Esophagus squamous epithelium (tissue), 5 donors: ENCODE results near the gene TMEM170A. TPM values are rescaled to one million over a fixed set of nuclear protein-coding genes. Genes with fewer than 3 reads are reported as not detected.

Experiments
- DNase-seq: peaks from one replicate; lab custom pipeline; 2025; lab: John Stamatoyannopoulos, UW
- H3K27ac ChIP-seq, 4 donors: fragments of 200-600 bp; sonication (generic); one replicate each; pipeline ENCODE4 v1.5.1; 2016 to 2019; ENCODE audit warnings: mild to moderate bottlenecking in 1 of 4
- H3K27me3 ChIP-seq, 4 donors: fragments of 200-600 bp; sonication (generic); 1 replicate in 3 of 4; 2 replicates in 1 of 4; pipeline versions ENCODE4 v1.5.1 to v1.6.0; 2017 to 2021; ENCODE audit warnings: antibody characterized with exemption in 1 of 4
- H3K36me3 ChIP-seq, 3 donors: fragments of 200-600 bp; sonication (generic); one replicate each; pipeline ENCODE4 v1.5.1; 2016 to 2019
- H3K4me1 ChIP-seq, 3 donors: fragments of 200-600 bp; sonication (generic); one replicate each; pipeline ENCODE4 v1.5.1; 2017 to 2019
- H3K4me3 ChIP-seq, 4 donors: fragments of 200-600 bp; sonication (generic); 1 replicate in 3 of 4; 2 replicates in 1 of 4; pipeline ENCODE4 v1.5.1; 2016 to 2019; ENCODE audit warnings: mild to moderate bottlenecking in 2 of 4, moderate library complexity in 1 of 4
- H3K9me3 ChIP-seq, 3 donors: fragments of 200-600 bp; sonication (generic); one replicate each; pipeline ENCODE4 v1.5.1; 2016 to 2019
- POLR2A ChIP-seq, 4 donors: fragments of 450-650 bp; IDR thresholded peaks; one replicate each; pipeline ENCODE4 v1.6.1; 2017; ENCODE audit warnings: antibody characterized with exemption in 4 of 4, mild to moderate bottlenecking in 4 of 4, moderate library complexity in 3 of 4
- WGBS, 2 donors: methylation state at CpG; one replicate each; pipeline ENCODE4 v1.1.5; 2018; 5-methylcytosine and 5-hydroxymethylcytosine counted together
- intact Hi-C: fragments of 100-400 bp; cut with DNase I; formaldehyde crosslinking; loops from one replicate; pipeline ENCODE4 v1.15.0; 2022
- total RNA-seq, 4 donors: library from RNA; depleted of rRNA; stranded (reverse); fragments of >200 nt; gene quantifications; one replicate each; pipeline ENCODE4 v1.1.0, GENCODE V29; 2016
- TF ChIP-seq, protein P1 (sequence below), 6 experiments: fragments of 450-650 bp in 4 of 6; fragments of 200-600 bp in 2 of 6; sonication (generic) in 2 of 6; IDR thresholded peaks; one replicate each; pipeline ENCODE4 v1.5.1; 2016 to 2019; ENCODE audit warnings: antibody characterized with exemption in 6 of 6, mild to moderate bottlenecking in 4 of 6, moderate library complexity in 4 of 6
- donor health status: DM: yes; HTN: yes; CAD: no.

TMEM170A gene
- total RNA-seq, 4 donors from 2014 or later = 11.6 to 19.8 (median 14.6) TPM

DNA sequence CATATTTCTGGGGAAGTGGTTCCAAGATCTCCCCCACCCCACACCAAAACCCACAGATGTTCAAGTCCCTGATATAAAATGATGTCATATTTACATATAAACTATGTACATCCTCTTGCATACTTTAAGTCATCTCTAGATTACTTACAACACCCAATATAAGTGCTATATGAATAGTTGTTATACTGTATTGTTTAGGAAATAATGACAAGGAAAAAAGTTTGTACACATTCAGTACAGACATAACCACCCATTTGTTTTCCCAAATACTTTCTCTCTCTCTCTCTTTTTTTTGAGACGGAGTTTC, 42.7 kb downstream of the TMEM170A start:
- WGBS, 2 donors = 80 to 82% methylated on average over 1 of the region's 1 CpG
- Histone ChIP-seq H3K27me3 (no peaks in the 10 kb centered on the region), H3K9me3 (no peaks in the 10 kb centered on the region), H3K4me3 (no peak overlapping the region), H3K27ac (peak overlapping the region in 1 of 4 donors; percentile 39), H3K36me3 (no peaks in the 10 kb centered on the region), H3K4me1 (peaks cover 0 to 35% (median 12%) of the 10 kb centered on the region in 3 donors)
- TF ChIP-seq POLR2A (IDR thresholded peaks at IDR 0.05) = no peak
- TF ChIP-seq, protein P1, sequence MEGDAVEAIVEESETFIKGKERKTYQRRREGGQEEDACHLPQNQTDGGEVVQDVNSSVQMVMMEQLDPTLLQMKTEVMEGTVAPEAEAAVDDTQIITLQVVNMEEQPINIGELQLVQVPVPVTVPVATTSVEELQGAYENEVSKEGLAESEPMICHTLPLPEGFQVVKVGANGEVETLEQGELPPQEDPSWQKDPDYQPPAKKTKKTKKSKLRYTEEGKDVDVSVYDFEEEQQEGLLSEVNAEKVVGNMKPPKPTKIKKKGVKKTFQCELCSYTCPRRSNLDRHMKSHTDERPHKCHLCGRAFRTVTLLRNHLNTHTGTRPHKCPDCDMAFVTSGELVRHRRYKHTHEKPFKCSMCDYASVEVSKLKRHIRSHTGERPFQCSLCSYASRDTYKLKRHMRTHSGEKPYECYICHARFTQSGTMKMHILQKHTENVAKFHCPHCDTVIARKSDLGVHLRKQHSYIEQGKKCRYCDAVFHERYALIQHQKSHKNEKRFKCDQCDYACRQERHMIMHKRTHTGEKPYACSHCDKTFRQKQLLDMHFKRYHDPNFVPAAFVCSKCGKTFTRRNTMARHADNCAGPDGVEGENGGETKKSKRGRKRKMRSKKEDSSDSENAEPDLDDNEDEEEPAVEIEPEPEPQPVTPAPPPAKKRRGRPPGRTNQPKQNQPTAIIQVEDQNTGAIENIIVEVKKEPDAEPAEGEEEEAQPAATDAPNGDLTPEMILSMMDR (IDR thresholded peaks at IDR 0.05) = no peak
- intact Hi-C loops = no loop called here
- DNase-seq = no peak

DNA sequence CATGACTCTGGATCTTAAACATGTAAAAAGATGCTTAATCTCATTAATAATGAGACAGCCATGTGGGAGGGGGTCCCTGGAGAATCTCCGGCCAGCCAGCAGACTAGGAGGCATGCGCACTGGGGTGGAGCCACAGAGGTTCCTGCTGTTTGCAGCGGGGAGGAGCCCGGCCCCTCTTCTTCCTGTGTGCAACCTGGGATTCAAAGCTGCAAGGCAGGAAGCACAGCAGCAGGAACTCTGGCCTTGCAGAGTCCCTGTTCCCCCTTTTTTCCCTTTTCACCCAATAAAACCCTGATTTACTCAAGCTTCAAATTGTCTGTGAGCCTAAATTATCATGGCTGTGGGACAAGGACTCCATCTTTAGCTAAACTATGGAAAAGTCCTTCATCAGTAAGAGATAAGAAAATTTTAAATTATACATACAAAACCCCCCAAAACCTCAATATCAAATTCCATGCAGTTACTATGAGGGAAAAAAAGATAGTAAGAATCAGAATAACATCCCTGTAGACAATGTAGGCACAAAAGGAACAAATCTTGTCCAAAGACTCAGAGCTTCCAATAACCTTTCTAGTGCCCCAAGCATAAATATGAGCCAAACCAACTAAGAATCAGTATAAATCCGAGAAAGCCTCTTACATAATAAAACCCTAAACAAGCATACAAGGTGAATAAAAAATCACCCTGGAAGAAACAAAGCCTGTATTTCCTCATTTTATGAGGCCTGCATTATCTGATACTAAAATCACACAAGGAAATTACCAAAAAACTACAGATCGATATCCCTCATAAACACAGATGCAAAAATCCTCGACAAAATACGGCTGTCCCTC, 43.3 kb downstream of the TMEM170A start:
- H3K4me1 ChIP-seq = peaks cover 0 to 29% (median 8%) of the 10 kb centered on the region in 3 donors
- no peaks in the 10 kb centered on the region for H3K36me3 ChIP-seq
- peak overlapping the region in 1 of 4 donors; percentile 25 for H3K4me3 ChIP-seq
- no peaks in the 10 kb centered on the region for H3K27me3 ChIP-seq
- no peak for TF ChIP-seq POLR2A (IDR thresholded peaks at IDR 0.05)
- TF ChIP-seq, protein P1 (IDR thresholded peaks at IDR 0.05) = no peak
- peak overlapping the region in 2 of 4 donors; percentile 27 to 39 for H3K27ac ChIP-seq
- 30 to 36% methylated on average over 8 of the region's 8 CpGs for WGBS, 2 donors
- H3K9me3 ChIP-seq = no peaks in the 10 kb centered on the region
- no peak for DNase-seq
- intact Hi-C loops = no loop called here

DNA sequence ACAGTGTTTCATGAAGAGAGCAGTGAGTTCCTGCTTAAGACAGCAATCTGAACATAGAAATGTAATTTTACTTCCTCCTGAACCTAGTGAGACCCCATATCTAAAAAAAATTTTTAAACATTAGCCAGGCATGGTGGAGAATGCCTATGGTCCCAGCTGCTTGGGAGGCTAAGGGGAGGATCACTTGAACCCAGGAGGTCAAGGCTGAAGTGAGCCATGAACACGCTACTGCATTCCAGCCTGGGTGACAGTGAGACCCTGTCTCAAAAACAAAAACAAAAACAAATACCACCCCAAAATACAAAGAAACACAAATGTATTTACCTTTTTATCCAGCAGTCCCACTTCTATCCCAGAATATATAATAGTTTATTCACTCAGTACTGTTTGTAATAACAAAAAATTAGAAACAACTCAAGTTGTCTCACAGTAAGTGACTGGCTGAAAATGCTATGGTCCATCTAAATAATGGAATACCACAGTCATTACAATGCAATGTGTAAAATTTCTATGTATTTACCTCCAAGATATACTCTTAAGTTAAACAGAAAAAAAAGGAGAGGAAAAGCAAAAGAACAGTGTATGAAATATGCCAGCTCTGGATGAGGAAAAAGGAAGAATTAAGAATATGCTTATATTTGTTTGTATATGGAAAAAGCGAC, 47.5 kb downstream of the TMEM170A start:
- TF ChIP-seq, protein P1 (IDR thresholded peaks at IDR 0.05) = no peak
- no peaks in the 10 kb centered on the region for H3K9me3 ChIP-seq
- WGBS, 2 donors = 43 to 65% methylated on average over 2 of the region's 2 CpGs
- H3K4me1 ChIP-seq = peaks cover 0 to 37% (median 8%) of the 10 kb centered on the region in 3 donors
- H3K4me3 ChIP-seq = no peak overlapping the region
- H3K36me3 ChIP-seq = peaks cover 4 to 25% (median 5%) of the 10 kb centered on the region in 3 donors
- H3K27me3 ChIP-seq = no peaks in the 10 kb centered on the region
- intact Hi-C loops = no loop called here
- no peak for DNase-seq
- H3K27ac ChIP-seq = no peak overlapping the region

DNA sequence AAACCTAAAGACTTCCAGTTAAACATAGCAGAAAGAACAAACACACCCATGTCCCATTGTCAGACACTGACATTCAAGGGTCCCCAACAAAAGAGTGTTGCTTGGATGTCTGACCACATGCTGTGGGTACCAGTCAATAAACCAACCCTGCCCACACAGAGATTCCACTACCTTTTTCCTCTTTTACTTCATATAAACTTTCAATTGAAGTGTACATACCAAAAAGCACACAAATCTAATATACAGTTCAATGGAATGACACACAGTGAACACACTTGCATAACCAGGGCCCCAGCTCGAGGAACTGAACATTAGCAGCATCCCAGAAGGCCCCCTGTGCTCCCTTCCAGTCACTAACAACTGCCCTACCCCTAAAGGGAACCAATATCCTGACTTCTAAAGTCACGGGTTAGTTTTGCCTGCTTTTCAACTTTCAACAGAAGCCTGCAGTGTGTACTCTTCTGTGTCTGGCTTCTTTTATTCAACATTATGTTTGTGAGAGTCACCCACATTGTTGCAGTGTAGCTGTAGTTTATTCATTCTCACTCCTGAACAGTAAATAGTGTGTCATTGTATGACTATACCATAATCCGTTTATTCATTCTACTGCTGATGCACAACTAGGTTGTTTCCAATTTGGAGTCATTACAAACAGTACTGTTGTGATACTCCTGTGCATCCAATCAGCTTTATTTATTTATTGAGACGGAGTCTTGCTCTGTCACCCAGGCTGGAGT, 49.2 kb downstream of the TMEM170A start:
- intact Hi-C loops = no loop called here
- no peak for TF ChIP-seq POLR2A (IDR thresholded peaks at IDR 0.05)
- TF ChIP-seq, protein P1 (IDR thresholded peaks at IDR 0.05) = no peak
- H3K9me3 ChIP-seq = no peaks in the 10 kb centered on the region
- WGBS, 2 donors = 62 to 78% methylated on average over 4 of the region's 4 CpGs
- peak overlapping the region in 2 of 4 donors; percentile 2 to 26 for H3K27ac ChIP-seq
- peaks cover 0 to 22% (median 0%) of the 10 kb centered on the region in 3 donors for H3K4me1 ChIP-seq
- DNase-seq = no peak
- H3K36me3 ChIP-seq = peaks cover 6 to 42% (median 8%) of the 10 kb centered on the region in 3 donors
- no peaks in the 10 kb centered on the region for H3K27me3 ChIP-seq
- H3K4me3 ChIP-seq = no peak overlapping the region
